SU-DHL-6 (cell line): Measurements from ENCODE around the gene NUPR1.

Experiments
- H2AFZ ChIP-seq: fragments of 200-600 bp; sonication (generic); 2 replicates; pipeline ENCODE4 v1.6.1; 2014; ENCODE audit warnings: low read depth, mild to moderate bottlenecking, moderate library complexity, mixed read lengths, antibody characterized with exemption, low read length; ENCODE audit not compliant: severe bottlenecking
- H3F3A ChIP-seq: fragments of 200-600 bp; shearing (Covaris generic); 2 replicates; pipeline ENCODE4 v1.6.0; 2016; ENCODE audit warnings: antibody characterized with exemption, mild to moderate bottlenecking; ENCODE audit not compliant: insufficient read depth
- H3K27ac ChIP-seq: fragments of 200-600 bp; sonication (generic); 2 replicates; pipeline ENCODE4 v1.5.1; 2016; ENCODE audit warnings: low read depth, mild to moderate bottlenecking, low read length, moderate library complexity, mixed read lengths
- H3K27me3 ChIP-seq: fragments of 200-600 bp; sonication (generic), shearing (Covaris generic); 2 replicates; pipeline ENCODE4 v1.6.0; 2014; ENCODE audit warnings: mild to moderate bottlenecking, low read length
- H3K36me3 ChIP-seq: fragments of 200-600 bp; sonication (generic); 2 replicates; pipeline ENCODE4 v1.6.1; 2014; ENCODE audit warnings: mild to moderate bottlenecking, low read length, mixed read lengths
- H3K4me2 ChIP-seq: fragments of 300-600, 200-600 bp; shearing (Covaris generic), sonication (generic); 2 replicates; pipeline ENCODE4 v1.6.0; 2014; ENCODE audit warnings: low read length, low read depth, mild to moderate bottlenecking; ENCODE audit not compliant: poor library complexity, severe bottlenecking
- H3K4me3 ChIP-seq: fragments of 200-600 bp; sonication (generic); 2 replicates; pipeline ENCODE4 v1.5.1; 2014; ENCODE audit warnings: antibody characterized with exemption, low read length, mild to moderate bottlenecking, mixed read lengths; ENCODE audit not compliant: insufficient read depth, poor library complexity, severe bottlenecking
- H3K79me2 ChIP-seq: fragments of 200-600 bp; sonication (generic); 2 replicates; pipeline ENCODE4 v1.6.1; 2014; ENCODE audit warnings: mild to moderate bottlenecking, low read length, moderate library complexity; ENCODE audit not compliant: insufficient read depth
- H3K9ac ChIP-seq: fragments of 200-600 bp; sonication (generic); 2 replicates; pipeline ENCODE4 v1.7.0; 2014; ENCODE audit warnings: mild to moderate bottlenecking, low read length
- H3K9me2 ChIP-seq: fragments of 200-600 bp; sonication (generic); replicated peaks from 2 replicates; pipeline ENCODE4 v1.6.1; 2014; ENCODE audit warnings: low read length; ENCODE audit not compliant: insufficient read depth
- H3K9me3 ChIP-seq: fragments of 200-600 bp; sonication (generic); 2 replicates; pipeline ENCODE4 v1.6.1; 2014; ENCODE audit warnings: low read length, mixed read lengths; ENCODE audit not compliant: insufficient read depth
- H4K20me1 ChIP-seq: fragments of 200-600 bp; sonication (generic); 2 replicates; pipeline ENCODE4 v1.6.1; 2014; ENCODE audit warnings: low read depth, mild to moderate bottlenecking, antibody characterized with exemption, low read length, moderate library complexity, mixed read lengths
- CTCF ChIP-seq: fragments of 200-600 bp; sonication (generic); IDR thresholded peaks from one replicate; pipeline ENCODE4 v1.5.1; 2017; ENCODE audit warnings: antibody characterized with exemption, mild to moderate bottlenecking, low read length, moderate library complexity; ENCODE audit not compliant: insufficient read depth, poor library complexity, severe bottlenecking
- EZH2phosphoT487 ChIP-seq: fragments of 200-600 bp; sonication (generic), shearing (Covaris generic); conservative IDR thresholded peaks from 2 replicates; pipeline ENCODE4 v1.6.1; 2018; ENCODE audit warnings: mild to moderate bottlenecking, antibody characterized with exemption, low read length, moderate library complexity, mixed read lengths

NUPR1 gene

GRCh38 chr16:28524681-28525171 lies 14.0 kb downstream of the NUPR1 start:
- no peak overlapping the region for H3K4me2 ChIP-seq
- H3K9me2 ChIP-seq, result no peaks in the 10 kb centered on the region
- H3K27me3 ChIP-seq, result no peaks in the 10 kb centered on the region
- H3K4me3 ChIP-seq, result no peak overlapping the region
- no peak overlapping the region for H3K9ac ChIP-seq
- no peaks in the 10 kb centered on the region for H3F3A ChIP-seq
- no peak for TF ChIP-seq CTCF
- no peak for TF ChIP-seq EZH2phosphoT487
- no peaks in the 10 kb centered on the region for H3K9me3 ChIP-seq
- H3K79me2 ChIP-seq, result no peaks in the 10 kb centered on the region
- no peak overlapping the region for H2AFZ ChIP-seq
- H4K20me1 ChIP-seq, result no peaks in the 10 kb centered on the region
- no peaks in the 10 kb centered on the region for H3K36me3 ChIP-seq
- no peak overlapping the region for H3K27ac ChIP-seq

- Histone ChIP-seq H2AFZ (no peak overlapping the region), H3K9ac (no peak overlapping the region), H3K9me3 (no peaks in the 10 kb centered on the region), H4K20me1 (no peaks in the 10 kb centered on the region), H3K27me3 (no peaks in the 10 kb centered on the region), H3K27ac (no peak overlapping the region), H3F3A (no peaks in the 10 kb centered on the region), H3K4me3 (no peak overlapping the region), H3K4me2 (no peak overlapping the region), H3K36me3 (no peaks in the 10 kb centered on the region), H3K79me2 (no peaks in the 10 kb centered on the region), H3K9me2 (no peaks in the 10 kb centered on the region)
- TF ChIP-seq CTCF (no peak), EZH2phosphoT487 (no peak)
These were observed 16.0 kb downstream of the NUPR1 start for GRCh38 chr16:28522792-28523191.

- Histone ChIP-seq H3K9me3 (no peaks in the 10 kb centered on the region), H3K79me2 (no peaks in the 10 kb centered on the region), H3F3A (no peaks in the 10 kb centered on the region), H3K27ac (no peak overlapping the region), H3K9ac (no peak overlapping the region), H3K4me3 (no peak overlapping the region), H2AFZ (no peak overlapping the region), H3K27me3 (no peaks in the 10 kb centered on the region), H3K36me3 (no peaks in the 10 kb centered on the region), H4K20me1 (no peaks in the 10 kb centered on the region), H3K4me2 (no peak overlapping the region), H3K9me2 (no peaks in the 10 kb centered on the region)
- TF ChIP-seq EZH2phosphoT487 (no peak), CTCF (no peak)
These were observed 17.3 kb downstream of the NUPR1 start for GRCh38 chr16:28521436-28521835.
